Mucosa of rectum (tissue), 2 donors: ENCODE results near the gene PLA2G3.

Experiments used
- H3K27ac ChIP-seq, 2 donors: one replicate each; pipeline ENCODE4 v1.7.0; 2013; ENCODE audit warnings: inconsistent platforms in 2 of 2, low read depth in 2 of 2, low read length in 2 of 2
- H3K27me3 ChIP-seq, 2 donors: one replicate each; pipeline ENCODE4 v1.7.0; 2013; ENCODE audit warnings: low read length in 2 of 2; ENCODE audit not compliant: control insufficient read depth in 2 of 2, insufficient read depth in 2 of 2
- H3K36me3 ChIP-seq, 2 donors: one replicate each; pipeline ENCODE4 v1.7.0; 2013; ENCODE audit warnings: low read length in 2 of 2; ENCODE audit not compliant: control insufficient read depth in 2 of 2, insufficient read depth in 2 of 2
- H3K4me1 ChIP-seq, 2 donors: one replicate each; pipeline ENCODE4 v1.7.0; 2013; ENCODE audit warnings: low read length in 2 of 2, mild to moderate bottlenecking in 1 of 2; ENCODE audit not compliant: control insufficient read depth in 2 of 2, insufficient read depth in 2 of 2
- H3K4me3 ChIP-seq, 2 donors: one replicate each; pipeline ENCODE4 v1.7.0; 2013; ENCODE audit warnings: low read length in 2 of 2
- H3K9ac ChIP-seq, 2 donors: one replicate each; pipeline ENCODE4 v1.7.0; 2013; ENCODE audit warnings: low read length in 2 of 2, low read depth in 1 of 2, mild to moderate bottlenecking in 1 of 2
- H3K9me3 ChIP-seq, 2 donors: one replicate each; pipeline ENCODE4 v1.7.0; 2013; ENCODE audit warnings: low read length in 2 of 2; ENCODE audit not compliant: control insufficient read depth in 2 of 2
- donor health status: healthy.
- donor health status: Normal muscosa, but diverticular disease.

Gene PLA2G3

GRCh38 chr22:31148953-31149627, 8.8 kb upstream of the PLA2G3 start:
- H3K27me3 ChIP-seq = no peaks in the 10 kb centered on the region
- H3K9me3 ChIP-seq = no peaks in the 10 kb centered on the region
- no peaks in the 10 kb centered on the region for H3K36me3 ChIP-seq
- no peak overlapping the region for H3K4me3 ChIP-seq
- H3K4me1 ChIP-seq = no peaks in the 10 kb centered on the region
- H3K27ac ChIP-seq = no peak overlapping the region
- no peak overlapping the region for H3K9ac ChIP-seq

- Histone ChIP-seq H3K9me3 (no peaks in the 10 kb centered on the region), H3K9ac (no peak overlapping the region), H3K4me1 (no peaks in the 10 kb centered on the region), H3K36me3 (no peaks in the 10 kb centered on the region), H3K27me3 (no peaks in the 10 kb centered on the region), H3K27ac (no peak overlapping the region), H3K4me3 (no peak overlapping the region)
Measured at GRCh38 chr22:31148488-31148887, 8.2 kb upstream of the PLA2G3 start.

- Histone ChIP-seq H3K27ac (no peak overlapping the region), H3K9ac (no peak overlapping the region), H3K9me3 (no peaks in the 10 kb centered on the region), H3K36me3 (no peaks in the 10 kb centered on the region), H3K4me1 (no peaks in the 10 kb centered on the region), H3K4me3 (no peak overlapping the region), H3K27me3 (no peaks in the 10 kb centered on the region)
Measured at GRCh38 chr22:31144223-31144622, 3.9 kb upstream of the PLA2G3 start.

GRCh38 chr22:31143537-31143936, 3.2 kb upstream of the PLA2G3 start:
- Histone ChIP-seq H3K4me3 (no peak overlapping the region), H3K27me3 (no peaks in the 10 kb centered on the region), H3K27ac (no peak overlapping the region), H3K9me3 (no peaks in the 10 kb centered on the region), H3K36me3 (no peaks in the 10 kb centered on the region), H3K9ac (no peak overlapping the region), H3K4me1 (no peaks in the 10 kb centered on the region)

GRCh38 chr22:31143038-31143437, 2.7 kb upstream of the PLA2G3 start:
- H3K9me3 ChIP-seq = no peaks in the 10 kb centered on the region
- H3K4me3 ChIP-seq = no peak overlapping the region
- H3K27ac ChIP-seq = no peak overlapping the region
- H3K27me3 ChIP-seq = no peaks in the 10 kb centered on the region
- no peaks in the 10 kb centered on the region for H3K36me3 ChIP-seq
- no peak overlapping the region for H3K9ac ChIP-seq
- H3K4me1 ChIP-seq = no peaks in the 10 kb centered on the region

- H3K4me3 ChIP-seq = no peak overlapping the region
- H3K4me1 ChIP-seq = no peaks in the 10 kb centered on the region
- H3K9ac ChIP-seq = no peak overlapping the region
- H3K27ac ChIP-seq = no peak overlapping the region
- H3K27me3 ChIP-seq = no peaks in the 10 kb centered on the region
- H3K36me3 ChIP-seq = no peaks in the 10 kb centered on the region
- H3K9me3 ChIP-seq = no peaks in the 10 kb centered on the region
Measured at GRCh38 chr22:31142285-31142684, 2.0 kb upstream of the PLA2G3 start.

- H3K9ac ChIP-seq = no peak overlapping the region
- H3K4me3 ChIP-seq = no peak overlapping the region
- no peaks in the 10 kb centered on the region for H3K9me3 ChIP-seq
- no peaks in the 10 kb centered on the region for H3K4me1 ChIP-seq
- H3K36me3 ChIP-seq = no peaks in the 10 kb centered on the region
- H3K27ac ChIP-seq = no peak overlapping the region
- no peaks in the 10 kb centered on the region for H3K27me3 ChIP-seq
Measured at GRCh38 chr22:31141551-31141950, 1.2 kb upstream of the PLA2G3 start.

GRCh38 chr22:31140746-31141145, 438 bp upstream of the PLA2G3 start:
- no peaks in the 10 kb centered on the region for H3K36me3 ChIP-seq
- no peaks in the 10 kb centered on the region for H3K9me3 ChIP-seq
- H3K27me3 ChIP-seq = no peaks in the 10 kb centered on the region
- H3K27ac ChIP-seq = no peak overlapping the region
- no peaks in the 10 kb centered on the region for H3K4me1 ChIP-seq
- no peak overlapping the region for H3K9ac ChIP-seq
- H3K4me3 ChIP-seq = no peak overlapping the region

GRCh38 chr22:31139066-31139465, 1.2 kb downstream of the PLA2G3 start:
- no peak overlapping the region for H3K9ac ChIP-seq
- no peak overlapping the region for H3K4me3 ChIP-seq
- no peaks in the 10 kb centered on the region for H3K4me1 ChIP-seq
- H3K9me3 ChIP-seq = no peaks in the 10 kb centered on the region
- no peaks in the 10 kb centered on the region for H3K36me3 ChIP-seq
- no peak overlapping the region for H3K27ac ChIP-seq
- H3K27me3 ChIP-seq = no peaks in the 10 kb centered on the region

GRCh38 chr22:31138126-31138525, 2.2 kb downstream of the PLA2G3 start:
- no peak overlapping the region for H3K27ac ChIP-seq
- H3K9me3 ChIP-seq = no peaks in the 10 kb centered on the region
- H3K4me3 ChIP-seq = no peak overlapping the region
- H3K4me1 ChIP-seq = no peaks in the 10 kb centered on the region
- no peaks in the 10 kb centered on the region for H3K27me3 ChIP-seq
- peaks cover 0 to 4% of the 10 kb centered on the region in 2 donors for H3K36me3 ChIP-seq
- H3K9ac ChIP-seq = no peak overlapping the region

GRCh38 chr22:31137721-31138120, 2.6 kb downstream of the PLA2G3 start:
- Histone ChIP-seq H3K36me3 (peaks cover 2 to 4% of the 10 kb centered on the region in 2 donors), H3K27ac (no peak overlapping the region), H3K27me3 (no peaks in the 10 kb centered on the region), H3K9ac (no peak overlapping the region), H3K4me1 (no peaks in the 10 kb centered on the region), H3K9me3 (no peaks in the 10 kb centered on the region), H3K4me3 (no peak overlapping the region)
